Smooth muscle cell (in vitro differentiated cells): ENCODE results near the gene HUNK. TPM values are rescaled to one million over a fixed set of nuclear protein-coding genes. Genes with fewer than 3 reads are reported as not detected.

Experiments used
- DNase-seq: peaks from one replicate; lab custom pipeline; 2025; ENCODE audit not compliant: unreplicated experiment; lab: John Stamatoyannopoulos, UW
- H2AFZ ChIP-seq: fragments of 200-600 bp; sonication (generic); 2 replicates; pipeline ENCODE4 v1.6.0; 2016; ENCODE audit warnings: antibody characterized with exemption, low read depth, mild to moderate bottlenecking
- H3F3A ChIP-seq: fragments of 200-600 bp; sonication (generic); 2 replicates; pipeline ENCODE4 v1.6.0; 2017; ENCODE audit warnings: antibody characterized with exemption, low read depth
- H3K27ac ChIP-seq: fragments of 200-600 bp; sonication (generic); 2 replicates; pipeline ENCODE4 v1.5.1; 2016; ENCODE audit warnings: low read depth, mild to moderate bottlenecking
- H3K27me3 ChIP-seq: fragments of 200-600 bp; sonication (generic); 2 replicates; pipeline ENCODE4 v1.6.1; 2016; ENCODE audit warnings: low read depth, mild to moderate bottlenecking
- H3K36me3 ChIP-seq: fragments of 200-600 bp; sonication (generic); 2 replicates; pipeline ENCODE4 v1.5.1; 2016; ENCODE audit warnings: low read depth
- H3K4me1 ChIP-seq: fragments of 200-600 bp; sonication (generic); 2 replicates; pipeline ENCODE4 v1.5.1; 2016; ENCODE audit warnings: low read depth
- H3K4me2 ChIP-seq: fragments of 200-600 bp; sonication (generic); 2 replicates; pipeline ENCODE4 v1.6.0; 2016; ENCODE audit warnings: mild to moderate bottlenecking
- H3K4me3 ChIP-seq: fragments of 200-600 bp; sonication (generic); 2 replicates; pipeline ENCODE4 v1.5.1; 2016; ENCODE audit warnings: mild to moderate bottlenecking
- H3K79me2 ChIP-seq: fragments of 200-600 bp; sonication (generic); 2 replicates; pipeline ENCODE4 v1.6.0; 2016; ENCODE audit warnings: low read depth, mild to moderate bottlenecking
- H3K9ac ChIP-seq: fragments of 200-600 bp; sonication (generic); 2 replicates; pipeline ENCODE4 v1.6.0; 2016; ENCODE audit warnings: low read depth
- H3K9me3 ChIP-seq: fragments of 200-600 bp; sonication (generic); replicated peaks from 2 replicates; pipeline ENCODE4 v1.5.1; 2016; ENCODE audit warnings: low read depth
- H4K20me1 ChIP-seq: fragments of 200-600 bp; sonication (generic); 2 replicates; pipeline ENCODE4 v1.6.0; 2016; ENCODE audit warnings: low read depth
- WGBS: methylation state at CpG from one replicate; pipeline ENCODE4 v1.1.7; 2016; ENCODE audit warnings: low lambda C conversion rate; 5-methylcytosine and 5-hydroxymethylcytosine counted together
- polyA plus RNA-seq: library from polyadenylated mRNA; unstranded; fragments of >200 nt; fragmentation: Nextera tagmentation; extraction: Ambion mirVana; gene quantifications from 2 replicates; pipeline ENCODE4 v1.2.1, GENCODE V29; 2016
- total RNA-seq: library from RNA; depleted of rRNA; stranded (reverse); fragments of >200 nt; gene quantifications from 2 replicates; pipeline ENCODE4 v1.2.3, GENCODE V29; 2014
- TF ChIP-seq, protein P1 (sequence below): fragments of 200-600 bp; sonication (generic); IDR thresholded peaks from 2 replicates; pipeline ENCODE4 v1.5.1; 2017; ENCODE audit warnings: borderline replicate concordance, mild to moderate bottlenecking, antibody characterized with exemption; ENCODE audit not compliant: insufficient read depth, poor library complexity, severe bottlenecking

HUNK gene
- total and polyA plus RNA-seq, 2 experiments from 2014 or later, result 5.5 to 11.6 TPM

DNA sequence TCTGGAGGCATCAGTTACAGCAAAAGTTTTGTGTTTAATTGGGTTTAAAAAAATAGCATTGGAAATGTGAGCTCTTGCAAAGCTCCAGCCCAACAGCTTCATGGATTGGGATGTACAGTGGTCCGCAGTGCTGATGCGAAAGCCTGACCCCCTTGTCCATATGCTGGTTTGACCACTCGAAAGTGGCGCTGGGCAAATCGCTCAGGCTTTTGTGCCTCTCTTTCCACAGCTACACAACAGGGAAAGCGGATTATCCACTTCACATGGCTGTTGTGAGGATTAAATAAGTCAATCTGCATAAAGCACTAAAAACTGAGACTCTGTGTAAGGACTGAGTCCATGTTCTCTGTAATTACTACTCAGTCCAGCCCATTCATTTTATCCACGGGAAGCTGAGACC, 57.2 kb downstream of the HUNK start:
- 97% methylated on average over 7 of the region's 7 CpGs for WGBS
- H3K4me3 ChIP-seq, result no peak overlapping the region
- no peaks in the 10 kb centered on the region for H3K9me3 ChIP-seq
- no peak overlapping the region for H3K4me2 ChIP-seq
- H4K20me1 ChIP-seq, result peaks cover 6% of the 10 kb centered on the region
- no peak overlapping the region for H2AFZ ChIP-seq
- H3K4me1 ChIP-seq, result peaks cover 21% of the 10 kb centered on the region
- no peaks in the 10 kb centered on the region for H3F3A ChIP-seq
- H3K9ac ChIP-seq, result no peak overlapping the region
- TF ChIP-seq, protein P1, sequence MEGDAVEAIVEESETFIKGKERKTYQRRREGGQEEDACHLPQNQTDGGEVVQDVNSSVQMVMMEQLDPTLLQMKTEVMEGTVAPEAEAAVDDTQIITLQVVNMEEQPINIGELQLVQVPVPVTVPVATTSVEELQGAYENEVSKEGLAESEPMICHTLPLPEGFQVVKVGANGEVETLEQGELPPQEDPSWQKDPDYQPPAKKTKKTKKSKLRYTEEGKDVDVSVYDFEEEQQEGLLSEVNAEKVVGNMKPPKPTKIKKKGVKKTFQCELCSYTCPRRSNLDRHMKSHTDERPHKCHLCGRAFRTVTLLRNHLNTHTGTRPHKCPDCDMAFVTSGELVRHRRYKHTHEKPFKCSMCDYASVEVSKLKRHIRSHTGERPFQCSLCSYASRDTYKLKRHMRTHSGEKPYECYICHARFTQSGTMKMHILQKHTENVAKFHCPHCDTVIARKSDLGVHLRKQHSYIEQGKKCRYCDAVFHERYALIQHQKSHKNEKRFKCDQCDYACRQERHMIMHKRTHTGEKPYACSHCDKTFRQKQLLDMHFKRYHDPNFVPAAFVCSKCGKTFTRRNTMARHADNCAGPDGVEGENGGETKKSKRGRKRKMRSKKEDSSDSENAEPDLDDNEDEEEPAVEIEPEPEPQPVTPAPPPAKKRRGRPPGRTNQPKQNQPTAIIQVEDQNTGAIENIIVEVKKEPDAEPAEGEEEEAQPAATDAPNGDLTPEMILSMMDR, result no peak
- DNase-seq, result no peak
- no peaks in the 10 kb centered on the region for H3K36me3 ChIP-seq
- H3K27me3 ChIP-seq, result no peaks in the 10 kb centered on the region
- H3K79me2 ChIP-seq, result peaks cover 11% of the 10 kb centered on the region
- no peak overlapping the region for H3K27ac ChIP-seq

DNA sequence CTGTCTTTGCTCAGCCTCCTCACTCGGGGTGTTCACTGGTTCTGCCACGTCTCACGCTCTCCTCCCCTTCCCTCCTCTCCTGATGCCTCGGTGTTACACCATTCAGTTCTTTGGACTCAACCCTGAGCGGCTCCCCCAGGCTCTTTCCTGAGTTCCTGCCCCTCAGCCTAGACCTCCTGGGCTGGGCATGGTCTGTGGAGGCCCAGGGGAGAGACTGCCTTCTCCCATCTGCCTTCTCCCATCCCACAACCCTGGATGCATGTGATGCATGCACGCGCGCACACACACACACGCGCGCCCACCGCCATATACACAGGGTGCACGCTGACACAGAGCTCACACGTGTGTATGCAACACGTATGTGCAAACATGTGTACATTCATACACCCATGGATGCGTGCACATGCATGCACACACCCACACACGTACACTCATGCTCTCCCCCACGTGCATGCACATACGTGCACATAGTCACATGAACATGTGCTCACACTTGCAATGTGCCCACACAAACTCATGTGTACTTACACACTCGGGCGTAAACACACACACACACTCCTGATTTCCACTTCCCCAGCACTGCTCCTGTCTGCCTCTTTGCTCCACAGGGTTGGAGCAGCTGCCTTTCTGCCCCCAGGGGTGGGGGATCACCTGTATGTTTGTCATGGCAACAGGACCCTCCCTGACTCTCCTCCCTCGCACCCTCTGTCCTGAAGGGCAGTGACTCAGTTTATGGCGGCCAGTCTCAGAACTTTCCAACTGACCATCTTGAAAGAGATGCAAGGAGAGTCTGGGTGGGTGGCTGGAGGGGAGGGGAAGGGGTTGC, 59.0 kb downstream of the HUNK start:
- DNase-seq, result no peak
- Histone ChIP-seq H3K79me2 (peaks cover 18% of the 10 kb centered on the region), H3F3A (no peaks in the 10 kb centered on the region), H3K36me3 (no peaks in the 10 kb centered on the region), H3K9me3 (no peaks in the 10 kb centered on the region), H3K4me3 (no peak overlapping the region), H3K9ac (no peak overlapping the region), H3K4me2 (no peak overlapping the region), H4K20me1 (peaks cover 6% of the 10 kb centered on the region), H2AFZ (no peak overlapping the region), H3K27me3 (no peaks in the 10 kb centered on the region), H3K27ac (no peak overlapping the region), H3K4me1 (peaks cover 21% of the 10 kb centered on the region)
- TF ChIP-seq, protein P1, result no peak
- 89% methylated on average over 23 of the region's 23 CpGs for WGBS

DNA sequence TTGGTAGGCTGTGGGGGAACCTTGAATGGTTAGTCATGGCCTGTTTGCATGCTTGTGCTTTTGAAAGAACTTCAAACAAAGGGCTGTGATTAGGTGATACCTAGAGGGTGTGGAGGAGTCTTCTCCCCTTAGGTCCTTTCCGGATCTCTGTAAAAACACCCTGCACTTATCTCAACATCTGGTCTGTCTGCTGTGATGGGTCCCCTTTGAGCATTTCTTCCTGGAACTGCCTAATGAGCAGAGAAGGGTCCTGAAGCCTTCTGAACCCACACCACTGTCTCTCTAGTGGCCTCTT, 59.6 kb downstream of the HUNK start:
- Histone ChIP-seq H3K79me2 (peaks cover 18% of the 10 kb centered on the region), H3K4me3 (no peak overlapping the region), H3K36me3 (no peaks in the 10 kb centered on the region), H2AFZ (no peak overlapping the region), H3K9me3 (no peaks in the 10 kb centered on the region), H3K4me2 (no peak overlapping the region), H3K27ac (no peak overlapping the region), H4K20me1 (peaks cover 6% of the 10 kb centered on the region), H3F3A (no peaks in the 10 kb centered on the region), H3K9ac (no peak overlapping the region), H3K4me1 (peaks cover 21% of the 10 kb centered on the region), H3K27me3 (no peaks in the 10 kb centered on the region)
- WGBS, result 25% methylated on average over 1 of the region's 1 CpG
- no peak for DNase-seq
- TF ChIP-seq, protein P1, result no peak

DNA sequence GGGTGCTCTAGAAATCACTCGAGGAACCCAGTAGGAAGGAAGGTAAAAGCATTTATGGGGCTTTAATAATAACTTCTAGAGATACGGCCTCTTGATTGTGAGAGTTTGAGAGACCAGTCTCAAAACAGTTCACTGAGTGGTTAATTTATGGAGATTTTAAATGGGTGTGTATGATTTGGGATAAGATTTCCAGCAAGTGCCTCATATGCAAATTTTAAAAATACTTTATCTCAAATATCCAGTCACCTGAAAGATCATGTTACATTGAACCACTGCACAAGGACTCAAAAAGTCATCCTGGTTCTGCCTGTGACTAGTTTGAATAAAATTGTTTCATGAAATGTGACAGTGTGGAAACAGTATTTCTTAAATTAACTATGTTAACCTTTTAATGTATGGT, 64.5 kb downstream of the HUNK start:
- Histone ChIP-seq H4K20me1 (peaks cover under 1% of the 10 kb centered on the region), H3K79me2 (peaks cover 18% of the 10 kb centered on the region), H3K36me3 (peaks cover 7% of the 10 kb centered on the region), H3K27ac (no peak overlapping the region), H2AFZ (no peak overlapping the region), H3K27me3 (no peaks in the 10 kb centered on the region), H3K4me3 (no peak overlapping the region), H3K4me2 (no peak overlapping the region), H3F3A (no peaks in the 10 kb centered on the region), H3K9ac (no peak overlapping the region), H3K9me3 (no peaks in the 10 kb centered on the region), H3K4me1 (no peaks in the 10 kb centered on the region)
- DNase-seq, result no peak
- 85% methylated on average over 2 of the region's 2 CpGs for WGBS
- TF ChIP-seq, protein P1, result no peak
